ENCODE data around the gene USP8.

The USP8 gene

DNA sequence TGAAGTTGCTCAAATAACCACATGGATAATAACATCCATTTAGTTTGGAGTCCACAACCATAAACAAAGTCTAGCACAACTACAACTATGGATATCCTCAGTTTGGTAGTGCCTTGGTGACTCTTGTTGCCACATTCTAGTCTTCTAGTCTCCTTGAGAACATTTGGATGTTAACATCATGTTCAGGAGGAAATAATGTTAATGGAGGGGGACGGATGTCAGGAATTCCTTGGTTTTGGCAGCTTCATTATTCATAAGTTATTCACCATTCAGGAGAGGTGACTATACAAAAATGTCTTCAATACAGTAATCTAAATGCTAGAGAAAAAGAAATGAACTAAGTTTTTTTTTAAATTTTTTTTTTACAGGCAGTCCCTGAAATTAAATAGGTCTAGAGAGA is 42.8 kb upstream of the USP8 start:
- TF ChIP-seq POLR2AphosphoS5 (IDR thresholded peaks at IDR 0.05; ENCODE audit: low read depth, low read length), result no peak
- TF ChIP-seq SIN3A (IDR thresholded peaks at IDR 0.05; ENCODE audit: borderline replicate concordance, insufficient read depth, low read length), result no peak
- no peak for TF ChIP-seq FOXP2 (optimal IDR thresholded peaks at IDR 0.05; ENCODE audit: borderline replicate concordance, extremely low read depth, extremely low read length, insufficient read depth)
- no peak for TF ChIP-seq TAF1 (IDR thresholded peaks at IDR 0.05; ENCODE audit: borderline replicate concordance, insufficient read depth, low read length)
- TF ChIP-seq REST (IDR thresholded peaks at IDR 0.05; ENCODE audit: insufficient read depth in 1 of 2, low read depth in 2 of 2, low read length in 2 of 2), result no peak

- TF ChIP-seq SIN3A (IDR thresholded peaks at IDR 0.05; ENCODE audit: borderline replicate concordance, insufficient read depth, low read length) (no peak), TAF1 (IDR thresholded peaks at IDR 0.05; ENCODE audit: borderline replicate concordance, insufficient read depth, low read length) (no peak), POLR2AphosphoS5 (IDR thresholded peaks at IDR 0.05; ENCODE audit: low read depth, low read length) (no peak), FOXP2 (optimal IDR thresholded peaks at IDR 0.05; ENCODE audit: borderline replicate concordance, extremely low read depth, extremely low read length, insufficient read depth) (no peak), REST (IDR thresholded peaks at IDR 0.05; ENCODE audit: insufficient read depth in 1 of 2, low read depth in 2 of 2, low read length in 2 of 2) (no peak)
These were observed 33.5 kb upstream of the USP8 start for GRCh38 chr15:50390554-50391264.

- TF ChIP-seq FOXP2 (optimal IDR thresholded peaks at IDR 0.05; ENCODE audit: borderline replicate concordance, extremely low read depth, extremely low read length, insufficient read depth), result no peak
- no peak for TF ChIP-seq POLR2AphosphoS5 (IDR thresholded peaks at IDR 0.05; ENCODE audit: low read depth, low read length)
- TF ChIP-seq REST (IDR thresholded peaks at IDR 0.05; ENCODE audit: insufficient read depth in 1 of 2, low read depth in 2 of 2, low read length in 2 of 2), result no peak
These were observed 12.3 kb upstream of the USP8 start for GRCh38 chr15:50411870-50412269.

GRCh38 chr15:50414624-50415023 is 9.6 kb upstream of the USP8 start:
- TF ChIP-seq TAF1 (IDR thresholded peaks at IDR 0.05; ENCODE audit: borderline replicate concordance, insufficient read depth, low read length) (no peak), REST (IDR thresholded peaks at IDR 0.05; ENCODE audit: insufficient read depth in 1 of 2, low read depth in 2 of 2, low read length in 2 of 2) (no peak), FOXP2 (optimal IDR thresholded peaks at IDR 0.05; ENCODE audit: borderline replicate concordance, extremely low read depth, extremely low read length, insufficient read depth) (no peak), POLR2AphosphoS5 (IDR thresholded peaks at IDR 0.05; ENCODE audit: low read depth, low read length) (no peak), SIN3A (IDR thresholded peaks at IDR 0.05; ENCODE audit: borderline replicate concordance, insufficient read depth, low read length) (no peak)

All from PFSK-1 (cell line).